ENCODE measurements around the gene EPHB2. TPM values are rescaled to one million over a fixed set of nuclear protein-coding genes. Genes with fewer than 3 reads are reported as not detected.

EPHB2 gene
- total and polyA plus RNA-seq, 8 donors: 0.13 to 88.1 (median 2.6) TPM; not detected in 1

GRCh38 chr1:22877112-22877915 is 166.7 kb downstream of the EPHB2 start:
- Histone ChIP-seq H3K4me1 (no peaks in the 10 kb centered on the region), H3K4me3 (no peak overlapping the region), H3K36me3 (no peaks in the 10 kb centered on the region), H3K27ac (no peak overlapping the region), H3K27me3 (peaks cover 0 to 23% (median 0%) of the 10 kb centered on the region in 3 donors), H3K9me3 (no peaks in the 10 kb centered on the region)
- TF ChIP-seq POLR2AphosphoS5 (IDR thresholded peaks at IDR 0.05) (no peak), CTCF (IDR thresholded peaks at IDR 0.05) (no peak), POLR2A (IDR thresholded peaks at IDR 0.05) (no peak), EP300 (IDR thresholded peaks at IDR 0.05) (no peak)
- no peak for DNase-seq
- intact Hi-C loops (cut with DNase I; ENCODE audit: low total_unique reads): no loop called here
- WGBS, 5 donors: 76 to 84% (median 82%) methylated on average over 12 of the region's 12 CpGs

GRCh38 chr1:22877980-22878379 is 167.3 kb downstream of the EPHB2 start:
- H3K36me3 ChIP-seq: no peaks in the 10 kb centered on the region
- no peak overlapping the region for H3K4me3 ChIP-seq
- H3K9me3 ChIP-seq: no peaks in the 10 kb centered on the region
- no peaks in the 10 kb centered on the region for H3K4me1 ChIP-seq
- TF ChIP-seq CTCF (IDR thresholded peaks at IDR 0.05): no peak
- TF ChIP-seq EP300 (IDR thresholded peaks at IDR 0.05): no peak
- no peak for TF ChIP-seq POLR2AphosphoS5 (IDR thresholded peaks at IDR 0.05)
- TF ChIP-seq POLR2A (IDR thresholded peaks at IDR 0.05): no peak
- no peak overlapping the region for H3K27ac ChIP-seq
- intact Hi-C loops (cut with DNase I; ENCODE audit: low total_unique reads): no loop called here
- DNase-seq: no peak
- 80 to 94% (median 89%) methylated on average over 1 of the region's 1 CpG for WGBS, 5 donors
- peaks cover 0 to 23% (median 0%) of the 10 kb centered on the region in 3 donors for H3K27me3 ChIP-seq

- no peak overlapping the region for H3K4me3 ChIP-seq
- no peak for TF ChIP-seq POLR2A (IDR thresholded peaks at IDR 0.05)
- no peak for TF ChIP-seq POLR2AphosphoS5 (IDR thresholded peaks at IDR 0.05)
- TF ChIP-seq EP300 (IDR thresholded peaks at IDR 0.05): no peak
- no peak for TF ChIP-seq CTCF (IDR thresholded peaks at IDR 0.05)
- no peaks in the 10 kb centered on the region for H3K9me3 ChIP-seq
- peaks cover 0 to 23% (median 0%) of the 10 kb centered on the region in 3 donors for H3K27me3 ChIP-seq
- intact Hi-C loops (cut with DNase I; ENCODE audit: low total_unique reads): no loop called here
- no peak for DNase-seq
- H3K4me1 ChIP-seq: no peaks in the 10 kb centered on the region
- H3K27ac ChIP-seq: no peak overlapping the region
- no peaks in the 10 kb centered on the region for H3K36me3 ChIP-seq
- 68 to 81% (median 78%) methylated on average over 13 of the region's 13 CpGs for WGBS, 5 donors
These were observed 168.0 kb downstream of the EPHB2 start for GRCh38 chr1:22878626-22879025.

GRCh38 chr1:22879445-22879844 is 168.8 kb downstream of the EPHB2 start:
- Histone ChIP-seq H3K27me3 (peaks cover 0 to 23% (median 0%) of the 10 kb centered on the region in 3 donors), H3K27ac (no peak overlapping the region), H3K4me1 (no peaks in the 10 kb centered on the region), H3K4me3 (no peak overlapping the region), H3K9me3 (no peaks in the 10 kb centered on the region), H3K36me3 (no peaks in the 10 kb centered on the region)
- TF ChIP-seq POLR2A (IDR thresholded peaks at IDR 0.05) (no peak), POLR2AphosphoS5 (IDR thresholded peaks at IDR 0.05) (no peak), CTCF (IDR thresholded peaks at IDR 0.05) (no peak), EP300 (IDR thresholded peaks at IDR 0.05) (no peak)
- DNase-seq: no peak
- WGBS, 5 donors: 57 to 65% (median 61%) methylated on average over 3 of the region's 3 CpGs; no CpG with 5 or more reads in 1 of the 5 donors
- intact Hi-C loops (cut with DNase I; ENCODE audit: low total_unique reads): no loop called here
